SW 1271 (cell line): ENCODE data around the gene OR52N4.
"Not testable (repeated sequence)": the region's sequence is repeated elsewhere in the genome, so short reads cannot be mapped to it uniquely, and the experiment has no call there.

Experiments
- DNase-seq, 2 experiments: peaks; one replicate each; lab custom pipeline; 2025; lab: John Stamatoyannopoulos, UW

OR52N4 gene

GRCh38 chr11:5753943-5754342, at the start of gene OR52N4:
OR52N4 (plus strand) TSS chr11:5754243; CDS start chr11:5754741, 498 bp downstream.
- DNase-seq, result no peak

DNA sequence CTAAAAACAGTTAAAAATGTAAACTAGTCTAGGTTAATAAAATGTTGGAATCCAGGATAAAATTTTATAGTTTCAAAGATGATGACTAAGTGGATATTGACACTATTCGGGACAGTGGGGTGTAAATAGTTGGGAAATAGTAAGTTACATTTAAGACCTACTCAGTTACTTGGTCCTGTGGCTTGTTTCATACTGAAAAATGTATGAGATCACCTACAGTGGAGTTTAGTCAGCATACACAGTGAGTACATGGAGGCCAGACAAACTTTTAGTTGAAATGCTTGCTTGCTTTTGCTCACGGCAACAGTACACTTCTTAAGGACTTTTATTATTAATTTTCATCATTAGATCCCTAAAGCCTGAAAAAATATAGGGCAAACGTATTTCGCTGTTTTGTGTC, 48.4 kb upstream of the OR52N4 start:
- DNase-seq, result no peak

- DNase-seq, result peak in 1 of 2 experiments; percentile 25
These were observed 41.5 kb upstream of the OR52N4 start for GRCh38 chr11:5712507-5712906.

DNA sequence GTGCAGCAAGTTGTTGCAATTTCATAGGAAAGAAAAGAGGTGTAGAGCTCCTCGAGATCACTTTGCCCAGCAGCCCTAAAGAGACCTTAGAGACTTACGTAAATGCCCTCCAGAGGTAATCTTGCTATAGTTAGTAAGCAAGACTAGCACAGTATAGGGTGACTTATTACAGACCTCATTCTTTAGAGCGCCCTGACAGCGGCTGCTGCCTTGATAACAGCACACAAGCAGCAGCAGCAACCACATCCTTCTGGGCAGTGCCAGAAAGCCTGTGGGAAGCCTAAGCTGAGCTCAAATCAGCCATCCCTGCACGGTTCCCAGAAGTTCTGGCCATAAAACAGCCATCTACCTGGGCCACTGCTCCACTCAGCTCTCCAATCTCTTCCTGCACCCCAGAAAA, 40.3 kb upstream of the OR52N4 start:
- DNase-seq, result no peak

DNA sequence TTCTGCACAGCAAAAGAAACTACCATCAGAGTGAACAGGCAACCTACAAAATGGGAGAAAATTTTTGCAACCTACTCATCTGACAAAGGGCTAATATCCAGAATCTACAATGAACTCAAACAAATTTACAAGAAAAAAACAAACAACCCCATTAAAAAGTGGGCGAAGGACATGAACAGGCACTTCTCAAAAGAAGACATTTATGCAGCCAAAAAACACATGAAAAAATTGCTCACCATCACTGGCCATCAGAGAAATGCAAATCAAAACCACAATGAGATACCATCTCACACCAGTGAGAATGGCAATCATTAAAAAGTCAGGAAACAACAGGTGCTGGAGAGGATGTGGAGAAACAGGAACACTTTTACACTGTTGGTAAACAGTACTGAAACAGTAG, 37.5 kb upstream of the OR52N4 start:
- DNase-seq, result not testable (repeated sequence)

- no peak for DNase-seq
These were observed 34.1 kb upstream of the OR52N4 start for GRCh38 chr11:5719703-5720495.

DNA sequence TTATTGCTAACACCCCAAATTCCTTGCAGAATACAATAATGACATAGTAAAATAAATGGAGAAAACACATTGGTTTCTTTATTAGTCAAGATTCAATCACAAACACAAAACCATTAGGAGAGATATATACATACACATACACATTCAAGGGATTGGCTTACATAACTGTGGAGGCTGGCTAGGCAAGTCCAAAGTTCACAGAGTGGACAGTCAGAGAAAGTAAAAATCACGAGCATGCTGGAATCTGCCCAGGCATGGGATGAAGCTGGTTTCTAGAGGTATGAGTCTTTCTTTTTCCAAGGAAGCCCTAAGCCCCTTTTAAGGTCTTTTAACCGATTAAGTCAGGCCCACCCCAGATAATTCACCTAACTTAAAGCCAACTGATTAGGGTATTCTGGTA, 31.4 kb upstream of the OR52N4 start:
- no peak for DNase-seq

- DNase-seq, result no peak
These were observed 27.7 kb upstream of the OR52N4 start for GRCh38 chr11:5726351-5726750.

- DNase-seq, result no peak
These were observed 26.4 kb upstream of the OR52N4 start for GRCh38 chr11:5727691-5728090.

DNA sequence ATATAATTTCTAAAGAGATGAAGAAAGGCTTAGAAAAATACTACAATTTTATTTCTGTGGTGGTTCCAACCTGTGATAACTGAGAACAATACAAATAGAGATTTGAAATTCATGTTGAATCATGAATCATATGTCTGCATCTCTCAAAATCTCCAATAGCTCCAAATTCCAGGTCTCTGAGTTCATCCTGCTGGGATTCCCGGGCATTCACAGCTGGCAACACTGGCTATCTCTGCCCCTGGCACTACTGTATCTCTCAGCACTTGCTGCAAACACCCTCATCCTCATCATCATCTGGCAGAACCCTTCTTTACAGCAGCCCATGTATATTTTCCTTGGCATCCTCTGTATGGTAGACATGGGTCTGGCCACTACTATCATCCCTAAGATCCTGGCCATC, 17.6 kb upstream of the OR52N4 start, which contains the start of gene OR56B1:
Gene OR56B1, plus strand, starts transcription at position 53 of the 400 bp plus-strand sequence. Its CDS starts 69 bp downstream, at position 122.
- no peak for DNase-seq

- DNase-seq, result no peak
These were observed 17.0 kb upstream of the OR52N4 start for GRCh38 chr11:5737091-5737490.

DNA sequence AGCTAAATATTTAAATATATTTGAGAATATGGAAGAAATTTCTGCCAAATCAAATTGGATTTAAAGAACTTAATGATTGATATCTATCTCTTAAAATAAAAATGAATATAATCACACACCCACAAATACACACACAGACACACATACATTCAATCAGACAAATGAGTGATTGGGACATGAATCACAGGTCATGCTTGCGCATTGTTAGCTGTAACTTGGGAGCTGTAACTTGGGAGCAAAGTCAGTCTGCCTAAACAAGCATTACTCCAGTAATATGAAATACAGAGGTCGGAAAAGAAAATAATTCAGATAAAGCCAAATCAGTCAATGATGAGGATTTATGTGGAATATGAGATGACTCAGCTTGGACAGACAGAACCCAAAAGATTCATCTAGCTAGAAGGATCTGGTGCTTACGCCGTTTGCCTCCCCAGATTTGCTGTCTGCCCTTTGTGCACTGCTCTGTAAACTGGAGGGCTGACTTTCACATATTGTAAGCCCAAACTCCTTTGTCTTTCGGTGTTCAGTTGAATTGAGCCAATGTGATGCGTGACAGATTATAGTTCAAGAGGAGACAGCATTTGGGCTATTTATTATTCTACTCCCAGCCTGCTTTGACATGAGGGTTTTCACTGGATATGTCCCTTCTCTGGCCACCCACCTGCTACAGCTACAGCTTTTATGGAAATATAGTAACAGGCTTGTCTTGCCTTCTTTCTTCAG, 16.2 kb upstream of the OR52N4 start:
- DNase-seq, result no peak

GRCh38 chr11:5738431-5738830, 15.6 kb upstream of the OR52N4 start:
- DNase-seq, result no peak

DNA sequence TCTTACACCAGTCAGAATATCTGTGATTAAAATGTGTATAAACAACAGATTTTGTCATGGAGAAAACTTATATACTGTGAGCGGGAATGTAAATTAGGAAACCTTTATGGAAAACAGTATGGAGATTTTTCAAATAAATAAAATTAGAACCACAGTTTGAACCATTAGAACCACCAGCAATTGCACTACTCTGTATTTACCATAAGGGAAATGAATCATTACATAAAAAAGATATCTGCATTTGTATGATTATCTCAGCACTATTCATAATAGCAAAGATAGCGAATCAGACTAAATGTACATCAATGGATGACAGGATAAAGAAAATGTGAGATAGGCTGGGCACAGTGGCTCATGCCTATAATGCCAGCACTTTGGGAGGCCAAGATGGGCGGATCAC, 7.4 kb upstream of the OR52N4 start:
- DNase-seq, result no peak

DNA sequence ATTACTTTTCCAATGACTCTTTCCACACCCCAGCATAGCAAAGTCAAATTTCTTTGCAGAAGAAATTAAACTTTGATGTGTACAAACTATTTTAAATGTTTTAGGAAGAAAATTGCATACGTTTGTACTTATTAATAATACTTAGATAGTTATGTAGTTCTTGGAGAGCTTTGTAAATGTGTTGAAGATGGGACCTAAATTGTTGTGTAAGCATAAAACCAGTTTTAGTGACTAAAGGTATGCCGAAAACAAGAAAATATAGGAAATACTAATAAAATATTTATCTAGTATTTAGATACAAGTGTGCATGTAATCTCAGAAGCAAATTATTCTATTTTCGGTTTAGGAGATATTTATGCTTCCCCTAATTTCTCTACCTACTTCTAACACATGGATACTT, 4.2 kb upstream of the OR52N4 start:
- DNase-seq, result no peak

GRCh38 chr11:5767056-5767455, 13.0 kb downstream of the OR52N4 start:
- no peak for DNase-seq

DNA sequence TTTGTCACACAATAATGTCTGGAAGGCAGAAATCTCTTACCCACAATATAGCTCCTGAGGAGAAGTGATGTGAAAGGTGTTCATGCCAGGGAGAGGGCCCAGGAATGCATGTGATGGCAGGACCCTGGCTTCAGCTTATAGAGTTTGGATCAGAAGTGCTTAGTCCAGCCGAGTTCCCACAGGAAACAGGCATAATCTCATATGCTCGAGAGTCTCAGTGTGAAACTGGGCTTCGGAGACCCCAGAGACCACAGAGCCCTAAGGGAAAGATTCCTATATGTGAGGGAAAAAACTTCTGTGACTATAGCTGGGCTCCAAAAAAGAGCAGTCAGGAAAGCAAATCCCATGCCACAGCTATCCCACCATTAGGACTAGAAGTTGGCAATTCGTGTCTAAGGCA, 29.2 kb downstream of the OR52N4 start, which contains the start of gene OR52N5:
Gene OR52N5, minus strand, starts transcription at position 101 of the 400 bp plus-strand sequence. CDS start 4,721 bp downstream, outside the sequence.
- DNase-seq, result no peak

GRCh38 chr11:5791165-5791564, 37.1 kb downstream of the OR52N4 start, which contains the start of gene OR52N1:
OR52N1 (minus strand) TSS chr11:5791265; CDS start chr11:5788816, 2,449 bp downstream.
- DNase-seq, result no peak

- no peak for DNase-seq
These were observed 42.5 kb downstream of the OR52N4 start for GRCh38 chr11:5796541-5796940.

GRCh38 chr11:5803982-5804381, 49.9 kb downstream of the OR52N4 start:
- DNase-seq, result no peak
